GF-D8 (cell line): ENCODE data around the gene KRT3.

Source experiments
- DNase-seq: peaks from one replicate; lab custom pipeline; 2025; lab: John Stamatoyannopoulos, UW

KRT3 gene

GRCh38 chr12:52813885-52814709, 18.2 kb upstream of the KRT3 start, which contains the start of gene KRT4:
TSS of gene KRT4 (minus strand) at chr12:52814116. CDS start at chr12:52814058, 58 bp downstream.
- DNase-seq, result no peak

GRCh38 chr12:52813203-52813819, 17.4 kb upstream of the KRT3 start:
- no peak for DNase-seq

- DNase-seq, result no peak
Observed at GRCh38 chr12:52812749-52813148, 16.8 kb upstream of the KRT3 start.

- DNase-seq, result no peak
Observed at GRCh38 chr12:52812073-52812400, 16.1 kb upstream of the KRT3 start.

GRCh38 chr12:52811191-52812072, 15.5 kb upstream of the KRT3 start:
- no peak for DNase-seq

- DNase-seq, result no peak
Observed at GRCh38 chr12:52810554-52810953, 14.6 kb upstream of the KRT3 start.

- DNase-seq, result no peak
Observed at GRCh38 chr12:52809166-52809565, 13.2 kb upstream of the KRT3 start.

- DNase-seq, result no peak
Observed at GRCh38 chr12:52808573-52809160, 12.8 kb upstream of the KRT3 start.

GRCh38 chr12:52807544-52808470, 11.9 kb upstream of the KRT3 start:
- DNase-seq, result no peak

- no peak for DNase-seq
Observed at GRCh38 chr12:52806821-52807543, 11.1 kb upstream of the KRT3 start.

GRCh38 chr12:52806169-52806811, 10.4 kb upstream of the KRT3 start:
- no peak for DNase-seq

- no peak for DNase-seq
Observed at GRCh38 chr12:52805739-52806138, 9.8 kb upstream of the KRT3 start.

- no peak for DNase-seq
Observed at GRCh38 chr12:52805000-52805399, 9.1 kb upstream of the KRT3 start.

GRCh38 chr12:52802442-52802841, 6.5 kb upstream of the KRT3 start:
- no peak for DNase-seq

GRCh38 chr12:52801773-52802172, 5.9 kb upstream of the KRT3 start:
- no peak for DNase-seq

GRCh38 chr12:52800259-52800917, 4.5 kb upstream of the KRT3 start:
- DNase-seq, result no peak

- DNase-seq, result no peak
Observed at GRCh38 chr12:52799505-52800211, 3.7 kb upstream of the KRT3 start.

GRCh38 chr12:52798671-52799504, 3.0 kb upstream of the KRT3 start:
- DNase-seq, result no peak
